H1 (cell line): Measurements from ENCODE around the gene AKAP12. TPM values are rescaled to one million over a fixed set of nuclear protein-coding genes. Genes with fewer than 3 reads are reported as not detected.

Source experiments
- CTCF ChIA-PET: fragments of 300-600 bp; sonication (Branson Sonifier 250); formaldehyde crosslinking; loops from one replicate; lab custom pipeline; 2021; ENCODE audit not compliant: partially characterized antibody; lab: Charles Lee
- POLR2A ChIA-PET: fragments of 300-600 bp; sonication (Branson Sonifier 250); formaldehyde crosslinking; loops from one replicate; lab custom pipeline; 2021; ENCODE audit warnings: inconsistent platforms; ENCODE audit not compliant: partially characterized antibody; lab: Charles Lee
- DNase-seq, 2 experiments: peaks; one replicate each; pipeline versions ENCODE4 v3.0.0 to v3.0.0-alpha.2; 2010 to 2022; ENCODE audit warnings: low spot score in 2 of 2, low read depth in 1 of 2, mixed read lengths in 1 of 2
- FAIRE-seq: peaks from 2 replicates; lab custom pipeline; 2011; peaks lifted over from hg19 to GRCh38; lab: Jason Lieb, UNC
- H2AFZ ChIP-seq: 2 replicates; pipeline ENCODE4 v1.8.1; 2012; ENCODE audit warnings: low read length, inconsistent platforms
- H2AK5ac ChIP-seq: 2 replicates; pipeline ENCODE4 v1.6.1; 2013; ENCODE audit warnings: low read depth, low read length
- H2BK120ac ChIP-seq: replicated peaks from 2 replicates; pipeline ENCODE3; 2013; ENCODE audit warnings: low read depth, low read length, inconsistent platforms
- H2BK12ac ChIP-seq: 2 replicates; pipeline ENCODE4 v1.6.1; 2013; ENCODE audit warnings: low read depth, low read length
- H2BK15ac ChIP-seq: 2 replicates; pipeline ENCODE4 v1.6.1; 2013; ENCODE audit warnings: low read length
- H2BK20ac ChIP-seq: 2 replicates; pipeline ENCODE4 v1.6.1; 2013; ENCODE audit warnings: low read length
- H2BK5ac ChIP-seq: 2 replicates; pipeline ENCODE4 v1.6.1; 2013; ENCODE audit warnings: low read depth, low read length
- H3K14ac ChIP-seq: 2 replicates; pipeline ENCODE4 v1.6.1; 2013; ENCODE audit warnings: inconsistent platforms; ENCODE audit not compliant: insufficient read length
- H3K18ac ChIP-seq: 2 replicates; pipeline ENCODE4 v1.6.1; 2013; ENCODE audit warnings: low read length; ENCODE audit errors: extremely low read depth
- H3K23ac ChIP-seq: 2 replicates; pipeline ENCODE4 v1.6.1; 2013; ENCODE audit warnings: inconsistent platforms; ENCODE audit not compliant: insufficient read length
- H3K23me2 ChIP-seq: 2 replicates; pipeline ENCODE4 v1.6.1; 2013; ENCODE audit warnings: low read depth, low read length
- H3K27ac ChIP-seq: 2 replicates; pipeline ENCODE4 v1.6.1; 2011; ENCODE audit warnings: low read depth, low read length, inconsistent platforms
- H3K27me3 ChIP-seq, 4 experiments: replicated peaks in 1 of 4; 1 replicate in 1 of 4; 2 replicates in 3 of 4; pipeline versions ENCODE4 v1.6.1 to v1.8.1; 2011 to 2013; ENCODE audit warnings: low read length in 3 of 4, mild to moderate bottlenecking in 3 of 4, inconsistent platforms in 2 of 4, mixed read lengths in 2 of 4, moderate library complexity in 1 of 4; ENCODE audit not compliant: control insufficient read depth in 3 of 4, insufficient read depth in 3 of 4; ENCODE audit errors: extremely low read depth in 1 of 4
- H3K36me3 ChIP-seq, 4 experiments: 2 replicates each; pipeline versions ENCODE4 v1.6.1 to v1.8.1; 2011 to 2013; ENCODE audit warnings: mild to moderate bottlenecking in 4 of 4, low read length in 3 of 4, moderate library complexity in 2 of 4, control low read depth in 1 of 4, inconsistent platforms in 1 of 4; ENCODE audit not compliant: insufficient read depth in 4 of 4, control insufficient read depth in 2 of 4
- H3K4ac ChIP-seq: replicated peaks from 2 replicates; pipeline ENCODE3; 2013; ENCODE audit warnings: low read length, low read depth, mixed read lengths, inconsistent platforms; ENCODE audit not compliant: insufficient read length
- H3K4me1 ChIP-seq, 4 experiments: replicated peaks in 1 of 4; 1 replicate in 1 of 4; 2 replicates in 3 of 4; pipeline versions ENCODE4 v1.6.1 to v1.8.1; 2011 to 2013; ENCODE audit warnings: low read length in 3 of 4, inconsistent platforms in 2 of 4, mixed read lengths in 1 of 4; ENCODE audit not compliant: insufficient read depth in 4 of 4, control insufficient read depth in 3 of 4
- H3K4me2 ChIP-seq, 2 experiments: 2 replicates each; pipeline versions ENCODE4 v1.6.1 to v1.8.1; 2011 to 2013; ENCODE audit warnings: low read depth in 2 of 2, low read length in 2 of 2, control low read depth in 1 of 2, inconsistent platforms in 1 of 2, mild to moderate bottlenecking in 1 of 2; ENCODE audit not compliant: insufficient read depth in 1 of 2
- H3K4me3 ChIP-seq, 4 experiments: fragments of 200-600, 300-600 bp in 1 of 4; sonication (generic), shearing (Covaris generic), sonication (Bioruptor Twin) in 1 of 4; 2 replicates each; pipeline versions ENCODE4 v1.5.1 to v1.8.1; 2011 to 2016; ENCODE audit warnings: low read length in 4 of 4, low read depth in 3 of 4, control low read depth in 2 of 4, inconsistent platforms in 2 of 4, mild to moderate bottlenecking in 2 of 4, mixed read lengths in 1 of 4, moderate library complexity in 1 of 4; ENCODE audit not compliant: insufficient read depth in 2 of 4; ENCODE audit errors: extremely low read depth in 1 of 4
- H3K56ac ChIP-seq: replicated peaks from 2 replicates; pipeline ENCODE3; 2013; ENCODE audit warnings: low read depth, mild to moderate bottlenecking, mixed read lengths, low read length, inconsistent platforms; ENCODE audit not compliant: insufficient read length
- H3K79me1 ChIP-seq: 2 replicates; pipeline ENCODE4 v1.6.1; 2013; ENCODE audit warnings: low read depth, low read length, control low read depth
- H3K79me2 ChIP-seq, 2 experiments: 2 replicates each; pipeline versions ENCODE4 v1.6.1 to v1.8.1; 2012 to 2013; ENCODE audit warnings: low read length in 2 of 2, mild to moderate bottlenecking in 2 of 2, inconsistent platforms in 1 of 2; ENCODE audit not compliant: insufficient read depth in 2 of 2, control insufficient read depth in 1 of 2
- H3K9ac ChIP-seq, 4 experiments: replicated peaks in 1 of 4; 1 replicate in 1 of 4; 2 replicates in 3 of 4; pipeline versions ENCODE4 v1.6.1 to v1.8.1; 2011 to 2013; ENCODE audit warnings: low read depth in 3 of 4, low read length in 3 of 4, control low read depth in 2 of 4, mild to moderate bottlenecking in 2 of 4, moderate library complexity in 2 of 4, inconsistent platforms in 1 of 4; ENCODE audit errors: extremely low read depth in 1 of 4
- H3K9me3 ChIP-seq, 2 experiments: 2 replicates each; pipeline versions ENCODE4 v1.6.1 to v1.8.1; 2012 to 2013; ENCODE audit warnings: mild to moderate bottlenecking in 2 of 2, moderate library complexity in 2 of 2, control low read depth in 1 of 2, inconsistent platforms in 1 of 2, low read depth in 1 of 2, low read length in 1 of 2, mixed read lengths in 1 of 2; ENCODE audit not compliant: insufficient read depth in 2 of 2
- H4K20me1 ChIP-seq, 2 experiments: replicated peaks in 1 of 2; 2 replicates each; pipeline versions ENCODE3 to v1.8.1; 2011 to 2013; ENCODE audit warnings: inconsistent platforms in 2 of 2, low read length in 2 of 2, mild to moderate bottlenecking in 1 of 2; ENCODE audit not compliant: insufficient read depth in 2 of 2, control insufficient read depth in 1 of 2
- H4K5ac ChIP-seq: 2 replicates; pipeline ENCODE4 v1.6.1; 2013; ENCODE audit warnings: low read length, low read depth, mixed read lengths, inconsistent platforms; ENCODE audit not compliant: insufficient read length
- H4K8ac ChIP-seq: 2 replicates; pipeline ENCODE4 v1.8.0; 2013; ENCODE audit warnings: mild to moderate bottlenecking, moderate library complexity, low read length, inconsistent platforms; ENCODE audit not compliant: insufficient read depth; ENCODE audit errors: extremely low read depth
- H4K91ac ChIP-seq: replicated peaks from 2 replicates; pipeline ENCODE3; 2013; ENCODE audit warnings: low read length, mixed read lengths, inconsistent platforms; ENCODE audit not compliant: insufficient read length
- KDM4A ChIP-seq: IDR thresholded peaks from one replicate; pipeline ENCODE4 v1.7.1; 2012; ENCODE audit warnings: low read depth, mild to moderate bottlenecking, moderate library complexity, low read length, inconsistent platforms; ENCODE audit not compliant: severe bottlenecking
- TAF7 ChIP-seq: optimal IDR thresholded peaks from 2 replicates; pipeline ENCODE3; 2011; ENCODE audit warnings: low read depth, mild to moderate bottlenecking, inconsistent platforms, low read length, moderate library complexity, borderline replicate concordance
- YY1 ChIP-seq: IDR thresholded peaks from 2 replicates; pipeline ENCODE4 v1.6.1; 2011; ENCODE audit warnings: low read depth, mild to moderate bottlenecking, low read length
- WGBS, 2 experiments: shearing (Covaris generic) in 1 of 2; methylation state at CpG; one replicate each; pipeline versions ENCODE4 v1.1.6 to v1.1.7; 2013 to 2015; ENCODE audit warnings: low lambda C conversion rate in 2 of 2, mixed read lengths in 2 of 2, inconsistent platforms in 1 of 2, low coverage in 1 of 2, missing lambda C conversion rate in 1 of 2; ENCODE audit not compliant: insufficient replicate concordance in 2 of 2, insufficient coverage in 1 of 2, insufficient read length in 1 of 2; ENCODE audit errors: extremely low coverage in 1 of 2, missing lambda C conversion rate in 1 of 2; 5-methylcytosine and 5-hydroxymethylcytosine counted together
- polyA plus RNA-seq, 7 experiments: library from polyadenylated mRNA; depleted of rRNA in 3 of 7; stranded (reverse) in 5 of 7; unstranded in 2 of 7; fragments of >200 nt in 5 of 7; fragments of 200-250 nt in 2 of 7; gene quantifications; 1 replicate in 5 of 7; 2 replicates in 1 of 7; 4 replicates in 1 of 7; pipeline versions ENCODE4 v1.2.1 to v1.2.3, GENCODE V29; 2011 to 2013; ENCODE audit warnings: missing spikeins in 2 of 7, mixed read lengths in 2 of 7
- total RNA-seq: library from RNA; stranded (reverse); fragmentation: NEBNext Ultra II Directional; extraction: Animal tissue kit (Norgen Biotek cat#: 25700); gene quantifications from 2 replicates; pipeline ENCODE4 v1.2.1, GENCODE V29; 2021

The AKAP12 gene
- total and polyA plus RNA-seq, 2 of the 8 experiments (the other 6 are each of a cell fraction or from before 2014, with no cell fraction given) = 14.6 to 79.2 TPM

GRCh38 chr6:151228788-151229400 is 10.9 kb upstream of the AKAP12 start:
- H3K23me2 ChIP-seq = no peaks in the 10 kb centered on the region
- POLR2A ChIA-PET = interaction anchor here (0.7 to 5.3 kb wide), 3 partner anchors 10 to 26 kb away, joined by 3 to 42 read pairs (median 4); partner anchors contain the start of gene AKAP12

More at GRCh38 chr6:151228788-151229400, 10.9 kb upstream of the AKAP12 start:
- Histone ChIP-seq H3K4me3 (no peak overlapping the region), H4K91ac (no peak overlapping the region), H3K4ac (no peak overlapping the region), H2BK15ac (no peak overlapping the region), H2AFZ (no peak overlapping the region), H2BK120ac (no peak overlapping the region), H2BK5ac (no peak overlapping the region), H3K23ac (no peak overlapping the region), H3K14ac (no peak overlapping the region), H3K36me3 (no peaks in the 10 kb centered on the region), H3K9ac (no peak overlapping the region), H3K4me2 (no peak overlapping the region), H2BK20ac (no peak overlapping the region), H3K27ac (no peak overlapping the region), H3K27me3 (no peaks in the 10 kb centered on the region), H4K20me1 (no peaks in the 10 kb centered on the region), H3K79me1 (no peaks in the 10 kb centered on the region), H3K18ac (no peak overlapping the region), H3K9me3 (no peaks in the 10 kb centered on the region), H4K5ac (no peak overlapping the region), H3K79me2 (no peaks in the 10 kb centered on the region), H2AK5ac (no peak overlapping the region), H3K4me1 (no peaks in the 10 kb centered on the region), H2BK12ac (no peak overlapping the region), H3K56ac (no peak overlapping the region), H4K8ac (no peak overlapping the region)
- WGBS, 2 experiments = 83% methylated on average over 3 of the region's 3 CpGs; no CpG with 5 or more reads in 1 of the 2 experiments
- CTCF ChIA-PET = interaction anchor here (0.6 to 0.7 kb wide), 3 partner anchors 19 to 436 kb away, joined by 3 to 5 read pairs (median 3); no protein-coding TSS in a partner anchor
- no peak for DNase-seq
- TF ChIP-seq YY1 = peak; percentile 21; the same call in 1 of the 2 replicates
- TF ChIP-seq TAF7 = no peak
- TF ChIP-seq KDM4A = no peak
- no peak for FAIRE-seq
